ENCODE data around the gene RNF5.
"Not testable (repeated sequence)": the region's sequence is repeated elsewhere in the genome, so short reads cannot be mapped to it uniquely, and the experiment has no call there.

The RNF5 gene

DNA sequence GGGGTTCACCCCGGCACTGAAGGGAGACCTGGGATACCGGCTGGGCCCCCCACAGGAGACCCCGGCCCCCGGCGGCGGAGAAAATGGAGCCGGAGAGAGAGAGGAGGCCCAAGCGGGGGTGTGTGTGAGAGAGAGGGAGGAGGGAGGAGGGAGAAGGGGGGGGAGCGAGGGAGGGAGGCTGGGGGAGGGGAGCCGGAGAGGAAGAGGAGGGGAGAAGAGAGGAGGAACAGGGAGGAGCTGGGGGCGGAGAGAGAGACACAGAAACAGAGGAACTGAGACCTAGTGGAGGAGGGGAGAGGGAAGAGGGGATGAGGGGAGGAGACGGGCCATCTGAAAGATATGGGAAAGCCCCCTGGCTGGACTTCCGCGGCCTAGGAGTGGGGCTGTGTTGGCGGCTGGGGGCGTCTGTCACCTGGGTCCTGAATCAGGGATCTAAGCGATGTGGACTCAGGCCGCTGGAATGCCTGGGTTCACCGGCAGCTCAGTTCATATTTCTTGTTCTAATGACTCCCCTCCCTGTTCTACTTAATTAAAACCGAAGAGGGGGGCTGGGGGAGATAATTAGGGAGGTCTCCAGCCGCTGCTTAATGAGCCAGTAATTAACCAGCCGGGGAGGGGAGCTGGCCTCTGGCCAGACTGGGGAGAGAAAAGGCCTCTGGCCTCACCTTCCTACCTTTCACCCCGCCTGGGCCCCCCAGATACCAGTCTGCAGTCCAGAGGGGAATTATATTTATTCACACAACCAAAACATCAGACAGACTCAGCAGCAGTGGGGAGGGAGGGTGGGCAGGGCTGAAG, 12.0 kb downstream of the RNF5 start, which contains the start of gene PBX2:
Gene PBX2 (minus strand): TSS at position 149 of the 798 bp plus-strand sequence. CDS start 287 bp downstream, outside the sequence.
- DNase-seq, result peak; percentile 98

DNA sequence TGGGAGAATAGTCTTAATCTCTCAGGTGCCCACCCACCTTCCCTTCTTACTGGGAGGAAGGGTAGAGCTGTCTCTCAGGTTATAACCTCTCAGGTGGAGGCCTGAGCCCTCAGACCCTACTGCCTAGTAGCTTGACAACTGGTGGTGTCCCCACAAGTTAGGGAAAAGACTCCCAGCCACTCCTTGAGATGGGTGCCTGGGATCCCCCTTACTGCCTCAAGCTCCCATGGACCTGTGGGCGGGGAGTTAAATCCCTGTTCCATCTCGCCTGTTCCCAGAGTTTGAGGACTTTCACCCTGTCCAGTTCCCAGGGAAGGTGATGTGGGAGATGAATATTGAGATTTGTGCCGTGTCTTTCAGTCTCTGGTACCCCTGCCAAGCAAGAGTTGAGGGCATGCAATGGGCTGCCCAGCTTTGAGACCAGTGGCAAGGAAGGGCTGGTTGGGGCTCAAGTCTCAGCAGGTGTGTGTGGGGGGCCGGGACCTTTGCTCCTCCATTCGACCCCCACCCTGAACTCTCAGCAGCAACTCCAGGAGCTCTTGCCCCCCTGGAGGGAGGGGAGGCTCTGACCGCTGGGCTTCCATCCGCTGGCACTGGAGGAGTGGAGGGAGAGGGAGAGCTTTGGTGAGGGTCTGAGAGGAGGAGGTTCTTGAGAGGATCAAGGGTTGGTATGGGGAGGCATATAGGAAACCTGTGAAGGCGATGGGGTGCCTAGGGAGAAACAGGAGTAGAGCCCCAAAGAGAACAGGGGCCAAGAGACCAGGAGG, 12.9 kb downstream of the RNF5 start:
- no peak for DNase-seq

DNA sequence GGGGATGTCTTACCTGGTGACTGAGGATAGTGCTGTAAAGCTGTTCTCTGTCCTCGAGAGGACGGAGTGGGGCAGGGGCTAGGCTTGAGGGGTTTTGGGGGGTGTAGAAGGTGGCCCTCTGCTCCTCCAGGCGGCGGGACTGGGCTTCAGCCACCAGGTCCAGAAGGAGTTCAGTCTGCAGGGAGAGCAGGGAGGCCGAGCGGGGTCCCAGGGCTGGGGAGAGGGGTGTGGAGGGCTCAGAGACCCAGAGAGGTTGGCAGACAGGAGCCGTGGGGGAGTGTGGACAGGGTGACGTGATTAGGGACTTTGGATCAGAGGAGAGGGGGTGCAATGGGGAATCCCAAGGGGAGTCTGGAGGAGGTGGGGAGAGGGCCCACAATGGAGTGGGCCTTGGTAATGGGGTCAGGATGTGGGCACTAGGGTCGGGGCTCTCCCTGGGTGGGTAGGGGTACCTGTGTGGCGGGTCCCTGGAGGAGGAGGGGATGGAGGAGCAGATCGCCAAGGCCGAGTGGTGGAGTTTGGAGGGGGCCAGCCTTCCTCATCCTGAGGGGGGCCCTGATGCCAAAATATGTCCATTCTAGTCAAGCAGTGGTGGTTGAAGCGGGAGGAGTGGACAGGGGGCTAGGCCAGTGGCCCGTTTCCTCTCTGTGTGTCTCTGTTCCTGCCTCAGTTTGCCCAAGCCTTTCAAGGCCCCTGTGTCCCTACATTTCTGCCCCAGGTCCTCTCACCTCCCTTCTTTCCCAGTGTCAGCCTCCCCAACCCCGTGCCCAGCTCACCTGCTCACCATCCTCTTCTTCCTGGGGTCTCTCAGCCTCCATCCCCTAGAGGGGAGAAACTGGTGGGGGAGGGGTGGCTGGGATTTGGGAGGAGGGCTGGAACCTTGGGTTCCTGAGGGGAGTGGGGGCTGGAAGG, 13.7 kb downstream of the RNF5 start:
- DNase-seq, result no peak

DNA sequence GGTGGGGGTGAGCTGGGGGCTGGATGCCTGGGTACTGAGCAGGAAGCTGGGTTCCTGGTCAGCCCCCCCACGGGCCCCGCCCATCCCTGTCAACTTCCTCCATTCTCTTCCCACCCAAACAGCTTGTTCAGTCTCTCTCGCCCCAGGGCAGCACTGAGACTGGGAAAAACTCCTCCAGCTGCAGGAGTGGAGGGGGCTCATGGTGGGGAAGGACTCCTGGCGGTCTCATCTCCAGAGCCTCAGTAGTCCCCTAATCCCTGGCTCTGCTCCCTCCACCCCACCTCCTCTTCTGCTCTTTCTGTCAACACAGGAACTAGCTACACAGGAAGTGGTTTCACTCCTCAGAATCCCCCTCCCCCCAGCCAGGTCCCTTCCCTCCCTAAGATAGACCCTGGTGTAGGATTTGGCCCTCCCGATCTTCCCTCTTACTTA, 14.4 kb downstream of the RNF5 start, which contains the start of gene GPSM3:
Gene GPSM3 (minus strand): TSS at position 36 of the 432 bp plus-strand sequence. CDS start 130 bp downstream, outside the sequence.
- no peak for DNase-seq

DNA sequence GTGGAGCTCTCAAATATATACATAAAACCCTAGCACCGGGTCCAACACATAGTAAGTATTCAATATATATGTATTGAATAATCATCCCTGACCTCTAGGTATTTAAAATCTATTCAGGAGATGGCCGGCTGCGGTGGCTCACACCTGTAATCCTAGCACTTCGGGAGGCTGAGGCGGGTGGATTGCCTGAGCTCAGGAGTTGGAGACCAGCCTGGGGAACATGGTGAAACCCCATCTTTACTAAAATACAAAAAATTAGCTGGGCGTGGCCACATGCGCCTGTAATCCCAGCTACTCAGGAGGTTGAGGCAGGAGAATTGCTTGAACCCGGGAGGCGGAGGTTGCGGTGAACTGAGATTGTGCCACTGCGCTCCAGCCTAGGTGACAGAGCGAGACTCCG, 14.9 kb downstream of the RNF5 start:
- not testable (repeated sequence) for DNase-seq

DNA sequence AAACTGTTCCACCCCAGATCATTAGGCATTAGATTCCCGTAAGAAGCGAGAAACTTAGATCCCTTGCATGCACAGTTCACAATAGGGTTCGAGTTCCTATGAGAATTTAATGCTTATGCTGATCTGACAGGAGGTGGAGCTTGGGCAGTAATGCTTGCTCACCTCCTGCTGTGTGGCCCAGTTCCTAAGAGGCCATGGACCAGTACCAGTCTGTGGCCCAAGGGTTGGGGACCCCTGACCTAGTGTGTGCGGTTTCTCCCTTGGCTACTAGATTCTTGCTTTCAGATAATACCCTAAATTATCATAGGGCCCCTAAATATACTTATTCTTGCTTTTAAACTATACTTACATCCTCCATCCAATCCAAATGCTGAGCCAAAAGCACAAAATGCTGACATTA, 16.2 kb downstream of the RNF5 start:
- DNase-seq, result no peak

DNA sequence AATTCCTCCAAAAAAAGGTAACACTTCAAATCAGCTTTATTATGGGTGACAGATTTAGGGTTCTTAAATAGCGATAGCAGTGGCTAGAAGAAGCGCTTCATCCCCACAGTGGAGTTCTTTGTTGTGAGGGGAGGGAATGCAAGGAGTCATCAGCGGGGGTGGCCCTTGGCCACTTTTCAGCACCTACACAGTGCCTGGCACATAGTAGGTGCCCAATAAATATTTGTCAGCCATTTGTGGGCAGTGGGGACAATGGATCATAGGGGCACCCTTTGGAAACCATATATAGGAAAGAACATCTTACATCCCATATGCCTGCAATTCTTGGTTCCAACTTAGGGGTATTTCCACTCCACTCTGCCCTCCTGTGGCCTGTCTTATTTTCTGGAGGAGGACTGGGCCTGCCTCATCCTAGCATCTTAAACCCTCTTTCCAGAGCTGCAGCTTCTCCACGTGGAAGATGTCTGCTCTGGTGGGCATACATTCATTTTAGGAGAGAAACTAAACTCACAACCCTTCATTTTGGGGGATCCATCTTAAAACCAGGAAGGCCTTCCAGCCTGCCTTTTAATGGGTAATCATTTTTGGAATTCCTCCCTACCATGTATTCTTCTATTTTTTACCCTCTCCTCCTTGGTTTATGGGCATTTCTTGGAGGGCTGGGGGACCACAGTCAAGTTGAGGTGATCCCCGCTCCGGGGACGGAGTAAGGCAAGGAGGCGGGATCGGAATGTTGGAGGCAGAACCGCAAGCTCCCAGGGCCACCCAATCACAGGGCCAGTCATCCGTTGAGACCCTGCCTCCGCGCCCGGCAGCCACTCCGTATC, 16.8 kb downstream of the RNF5 start:
- no peak for DNase-seq

DNA sequence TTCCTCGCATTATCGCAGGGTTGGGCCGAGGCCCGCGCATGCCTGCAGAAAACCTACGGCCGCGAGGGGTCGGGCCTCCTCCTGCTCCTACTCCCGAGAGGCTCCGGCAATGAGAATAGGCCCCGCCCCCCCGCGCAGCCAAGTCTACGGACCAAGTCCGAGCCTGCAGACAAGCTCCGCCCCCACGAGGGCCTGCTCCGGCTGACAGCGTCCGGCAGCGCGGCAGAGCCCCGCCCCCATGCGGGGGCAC, 17.4 kb downstream of the RNF5 start:
- peak; percentile 100 for DNase-seq

DNA sequence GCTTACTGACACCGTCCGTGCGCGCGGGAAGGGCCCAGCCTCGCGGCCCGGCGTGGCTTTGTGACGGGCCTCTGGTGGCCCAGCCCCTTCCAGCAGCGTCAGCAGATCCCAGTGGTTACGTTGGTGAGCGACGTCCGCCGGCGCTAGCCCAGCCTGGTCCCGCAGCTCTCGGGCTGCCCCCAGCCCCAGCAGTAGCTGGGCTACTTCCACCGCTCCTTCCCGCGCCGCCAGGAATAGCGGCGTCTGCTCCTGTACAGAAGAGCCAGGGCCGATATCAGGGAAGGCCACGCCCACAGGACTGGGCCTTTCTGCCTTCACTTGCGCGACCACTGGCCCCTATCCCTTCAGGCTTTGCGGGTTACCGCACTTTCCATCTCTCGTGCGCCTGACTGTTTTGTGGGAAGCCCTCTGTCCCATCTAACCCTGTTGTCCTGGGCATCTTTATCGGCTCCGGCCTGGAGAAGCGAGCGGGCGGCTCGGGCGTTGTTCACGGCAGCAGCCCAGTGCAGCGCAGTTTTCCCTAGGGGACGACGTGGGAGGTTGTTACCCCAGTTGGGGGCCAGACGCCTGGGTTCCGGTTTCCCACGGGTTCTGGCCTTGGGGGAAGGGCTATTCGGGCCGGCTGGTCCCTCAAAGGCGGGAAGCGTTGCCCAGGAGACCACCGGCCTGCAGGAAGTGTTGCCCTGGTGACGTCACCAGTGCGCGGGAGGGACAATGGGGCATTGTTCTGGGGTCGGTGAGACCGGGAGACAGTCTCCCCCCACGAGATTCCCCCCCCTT, 17.9 kb downstream of the RNF5 start:
- peak; percentile 97 for DNase-seq

DNA sequence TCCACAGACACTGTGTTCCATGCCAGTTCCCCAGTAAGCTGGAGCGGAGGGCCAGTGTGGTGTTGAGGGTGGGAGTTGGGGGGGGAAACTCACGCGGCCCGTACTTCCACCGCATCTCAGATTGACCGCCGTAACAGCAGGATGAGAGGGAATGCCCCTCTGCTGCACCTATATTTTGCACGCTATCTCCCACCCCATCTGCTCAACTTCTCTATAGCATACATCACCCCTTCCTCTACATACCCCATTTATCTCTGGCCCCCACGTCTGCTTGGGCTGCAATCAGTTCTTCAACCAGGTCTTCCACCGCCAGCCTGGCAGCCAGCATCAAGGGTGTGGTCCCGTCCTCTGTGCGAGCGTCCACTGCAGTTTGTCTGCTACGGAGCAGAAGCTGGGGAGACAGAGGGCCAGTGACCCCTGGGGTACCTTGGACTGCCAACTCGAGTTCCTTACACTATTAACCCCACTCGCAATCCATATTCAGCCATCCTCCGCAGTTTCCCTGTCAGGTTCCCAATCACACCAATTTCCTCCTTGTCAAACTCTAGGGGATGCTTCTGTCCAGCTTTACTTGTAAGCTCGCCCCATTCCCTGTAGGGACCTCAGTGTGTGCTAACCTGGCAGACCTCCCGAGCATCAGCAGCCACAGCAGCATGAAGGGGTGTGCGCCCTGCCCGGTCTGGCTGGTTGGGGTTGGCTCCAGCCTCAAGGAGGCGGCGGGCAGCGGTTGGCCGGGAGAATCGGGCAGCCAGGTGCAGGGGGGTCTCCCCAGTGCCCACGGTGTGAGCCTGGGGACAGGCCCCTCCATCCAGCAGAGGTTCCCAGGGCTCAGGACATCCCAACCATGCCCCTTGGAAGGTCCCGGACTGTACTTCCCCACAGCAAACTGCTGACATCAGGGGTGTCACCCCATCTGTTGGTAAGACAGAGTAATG, 18.7 kb downstream of the RNF5 start:
- DNase-seq, result peak; percentile 78

DNA sequence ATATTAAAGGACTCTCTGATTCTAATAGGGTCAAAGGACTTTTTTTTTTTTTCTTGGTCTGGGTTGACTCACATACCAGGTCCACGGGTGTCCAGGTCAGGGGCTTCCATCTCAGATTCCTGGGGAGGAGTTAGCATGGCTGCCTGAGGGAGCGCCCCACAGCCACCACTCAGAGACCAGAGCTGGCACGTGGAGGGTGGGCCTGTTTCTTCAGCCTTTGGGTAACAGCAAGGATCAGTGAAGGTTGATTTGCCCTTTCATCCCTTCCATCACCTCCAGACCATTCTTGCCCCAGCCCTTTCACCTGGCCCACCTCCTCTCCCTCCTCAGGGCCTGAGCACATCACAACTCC, 20.1 kb downstream of the RNF5 start:
- DNase-seq, result no peak

DNA sequence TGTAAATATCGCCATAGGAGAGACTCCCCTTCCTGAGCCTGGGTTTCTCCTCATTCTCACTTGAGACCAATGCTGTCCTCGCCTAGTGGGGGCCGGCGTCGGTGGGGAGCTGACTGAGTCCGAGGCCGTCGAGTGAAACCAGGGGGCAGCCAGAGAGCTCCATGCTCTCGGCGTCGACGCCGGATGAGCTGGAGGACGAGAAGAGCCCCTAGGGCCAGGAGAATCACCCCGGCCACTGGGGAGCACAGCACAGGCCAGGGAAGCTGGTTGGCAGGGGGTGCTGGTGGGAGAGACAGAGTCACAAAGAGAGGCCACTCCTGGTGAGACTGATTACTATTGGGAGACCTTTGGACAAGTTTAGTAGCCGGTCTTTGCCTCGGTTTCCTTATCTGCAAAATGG, 20.7 kb downstream of the RNF5 start:
- DNase-seq, result no peak

DNA sequence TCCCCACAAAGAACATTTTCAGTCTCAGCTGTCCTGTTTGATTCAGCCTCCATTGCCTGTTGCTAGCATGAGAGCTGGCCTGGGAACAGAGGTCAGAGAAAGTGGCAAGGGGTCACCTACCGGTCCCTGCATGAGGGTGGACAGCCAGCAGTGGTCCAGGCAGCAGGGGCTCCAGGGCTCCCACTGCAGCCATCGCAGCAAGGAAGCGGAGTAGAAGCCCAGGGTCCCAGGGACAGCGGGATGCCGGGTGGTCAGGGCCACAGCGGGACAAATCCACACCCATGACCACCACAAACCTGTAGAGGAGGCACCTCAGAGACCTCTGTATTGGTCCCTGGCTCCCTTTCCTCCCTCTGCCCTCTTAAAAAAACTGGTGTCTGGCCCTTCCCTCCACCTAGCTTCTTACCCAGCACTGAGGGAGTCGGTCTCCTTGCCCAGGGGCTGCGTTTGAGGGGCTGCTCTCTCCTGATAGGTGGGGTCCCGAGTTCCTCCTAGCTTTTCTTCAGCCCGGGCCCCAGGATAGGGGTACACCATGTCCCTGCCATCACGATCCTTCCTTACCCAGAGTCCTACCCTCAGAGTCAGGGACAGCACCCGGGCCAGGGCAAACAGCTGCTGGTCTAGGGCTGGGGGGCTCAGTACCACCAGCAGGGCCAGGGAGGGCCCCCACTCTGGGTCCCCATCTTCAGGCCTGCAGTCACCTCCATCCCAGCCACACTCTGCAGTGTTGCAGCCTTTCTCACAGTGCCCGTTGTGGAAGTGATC, 22.7 kb downstream of the RNF5 start:
- no peak for DNase-seq

DNA sequence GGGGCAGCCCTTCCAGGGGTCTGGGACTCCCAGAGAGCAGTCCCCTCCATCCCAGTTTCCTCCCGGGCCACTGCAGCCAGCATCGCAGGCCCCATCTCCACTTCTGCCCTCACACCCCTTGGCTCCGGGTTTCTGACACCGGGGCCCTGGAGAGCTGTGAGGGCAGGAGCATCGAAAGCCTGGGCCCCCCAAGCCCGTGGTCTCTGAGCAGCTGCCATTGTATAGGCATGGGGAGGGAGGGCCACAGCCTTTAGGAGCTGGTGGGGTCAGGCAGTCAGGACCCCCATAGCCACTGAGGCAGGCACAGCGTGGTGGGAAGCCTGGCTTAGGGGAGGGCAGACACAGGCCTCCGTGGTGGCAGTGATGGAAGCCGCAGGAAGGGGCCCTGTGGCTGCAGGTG, 24.0 kb downstream of the RNF5 start:
- no peak for DNase-seq

DNA sequence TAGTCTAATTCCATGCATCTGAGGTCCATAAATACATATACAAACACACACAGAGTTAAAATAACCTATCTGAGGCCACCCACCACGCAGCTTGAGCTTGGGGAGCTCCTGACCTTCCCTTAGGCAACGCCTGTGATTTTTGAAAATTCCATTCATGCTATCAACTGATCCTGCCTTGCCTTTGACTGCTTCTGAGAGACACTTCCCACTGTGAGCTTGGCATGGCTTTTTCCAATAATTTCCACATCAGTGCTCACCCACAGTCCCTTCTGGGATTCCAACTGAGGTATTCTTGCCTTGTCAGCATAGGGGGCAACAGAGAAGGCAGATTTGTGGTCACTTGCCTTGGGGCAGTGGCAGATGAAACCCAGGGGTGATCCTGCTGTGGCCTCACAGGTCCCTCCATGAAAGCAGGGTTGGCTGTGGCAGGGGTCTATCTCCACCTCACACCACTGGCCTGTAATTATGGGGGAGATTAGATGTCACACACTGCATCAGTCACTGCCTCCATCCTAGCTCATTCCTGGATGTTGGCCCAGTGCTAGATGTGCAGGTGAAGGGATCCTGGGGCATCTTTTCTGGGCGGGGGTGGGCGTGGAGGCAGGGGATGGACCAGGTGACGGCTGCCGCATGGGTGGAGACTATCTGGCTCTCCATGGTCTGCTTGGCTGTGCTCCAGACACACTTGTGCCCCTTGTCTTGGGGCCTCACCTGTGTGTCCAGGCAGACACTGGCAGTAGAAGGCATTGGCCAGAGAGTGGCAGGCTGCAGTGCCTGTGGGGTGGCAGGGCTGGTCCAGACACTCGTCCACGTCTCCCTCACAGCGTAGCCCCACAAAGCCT, 25.4 kb downstream of the RNF5 start:
- DNase-seq, result peak; percentile 94

DNA sequence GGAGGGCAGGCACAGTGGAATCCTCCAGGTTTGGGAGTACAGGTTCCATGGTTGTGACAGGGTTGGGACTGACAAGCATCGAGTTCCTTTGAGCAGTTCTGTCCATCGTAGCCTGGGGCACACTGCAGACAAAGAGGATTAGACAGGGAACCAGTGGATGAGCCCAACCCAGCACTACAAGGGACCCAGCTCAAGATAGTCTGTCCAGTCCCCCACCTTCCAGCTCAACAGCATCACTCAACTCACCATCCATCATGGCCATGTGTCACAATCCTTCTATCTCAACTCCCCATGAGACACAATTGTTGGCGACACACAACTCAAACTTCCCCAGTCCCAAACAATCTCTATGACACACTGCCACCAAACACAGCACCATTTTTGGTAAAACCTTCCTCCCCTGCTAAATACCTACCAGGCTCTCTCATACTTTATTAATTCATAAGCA, 26.1 kb downstream of the RNF5 start:
- DNase-seq, result no peak

DNA sequence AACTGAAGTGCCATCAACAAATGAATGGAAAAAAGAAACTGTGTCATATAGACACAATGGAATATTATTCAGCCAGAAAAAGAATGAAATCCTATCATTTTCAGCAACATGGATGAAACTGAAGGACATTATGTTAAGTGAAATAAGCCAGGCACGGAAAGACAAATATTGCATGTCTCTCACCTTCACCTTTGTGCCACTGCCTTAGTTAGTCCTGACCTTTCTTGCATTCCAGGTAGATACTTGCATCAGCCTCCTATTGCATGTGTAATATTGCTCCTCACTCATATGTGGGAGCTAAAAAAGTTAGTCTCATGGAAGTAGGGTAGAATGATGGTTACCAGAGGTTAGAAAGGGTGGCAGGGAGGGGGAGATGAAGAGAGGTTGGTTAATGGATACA, 30.8 kb downstream of the RNF5 start:
- no peak for DNase-seq

DNA sequence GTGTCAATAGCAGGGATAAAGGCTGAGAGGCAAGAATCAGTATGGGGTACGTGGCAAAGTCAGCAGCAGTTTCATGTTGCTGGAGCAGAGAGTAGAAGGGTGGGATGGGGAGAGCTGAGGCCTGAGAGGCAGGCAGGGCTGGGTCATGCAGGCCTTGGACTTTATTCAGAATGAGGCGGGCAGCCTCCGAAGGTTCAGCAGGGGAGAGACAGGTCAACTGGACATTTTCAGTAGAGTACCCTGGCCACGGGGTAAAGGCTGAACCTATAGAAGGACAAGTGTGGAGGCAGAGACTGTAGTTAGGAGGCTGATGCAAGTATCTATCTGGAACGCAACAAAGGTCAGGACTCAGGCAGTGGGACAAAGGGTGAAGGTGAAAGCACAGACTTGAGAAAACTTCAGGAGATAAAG, 32.0 kb downstream of the RNF5 start:
- no peak for DNase-seq

DNA sequence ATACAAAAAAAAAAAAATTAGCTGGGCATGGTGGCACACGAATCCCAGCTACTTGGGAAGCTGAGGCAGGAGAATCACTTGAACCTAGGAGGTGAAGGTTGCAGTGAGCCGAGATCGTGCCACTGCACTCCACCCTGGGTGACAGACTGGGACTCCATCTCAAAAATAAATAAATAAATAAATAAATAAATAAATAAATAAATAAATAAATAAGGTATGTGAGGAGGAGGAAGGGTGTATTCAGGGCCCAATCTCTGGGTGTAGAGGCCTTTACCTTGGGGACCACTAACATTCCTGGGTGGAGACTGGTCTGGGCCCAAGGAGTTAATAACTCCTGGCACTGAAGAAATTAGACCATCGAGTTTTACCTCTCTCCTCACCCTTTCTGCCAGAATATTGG, 33.2 kb downstream of the RNF5 start:
- not testable (repeated sequence) for DNase-seq
